Tibial nerve (tissue), 4 donors: ENCODE data around the gene WNT11. TPM values are rescaled to one million over a fixed set of nuclear protein-coding genes. Genes with fewer than 3 reads are reported as not detected.

ENCODE experiments used
- DNase-seq, 2 donors: peaks; one replicate each; pipeline ENCODE4 v3.0.0-alpha.2; 2019; ENCODE audit warnings: low spot score in 2 of 2
- H3K27ac ChIP-seq, 4 donors: fragments of 200-600 bp; sonication (generic) in 3 of 4; one replicate each; pipeline ENCODE4 v1.5.1; 2017 to 2019; ENCODE audit warnings: mild to moderate bottlenecking in 1 of 4
- H3K27me3 ChIP-seq, 2 donors: fragments of 200-600 bp; sonication (generic) in 1 of 2; one replicate each; pipeline versions ENCODE4 v1.5.1 to v1.6.0; 2017 to 2019
- H3K36me3 ChIP-seq, 3 donors: fragments of 200-600 bp; sonication (generic); one replicate each; pipeline ENCODE4 v1.5.1; 2018 to 2019
- H3K4me1 ChIP-seq, 4 donors: fragments of 200-600 bp; sonication (generic) in 3 of 4; one replicate each; pipeline ENCODE4 v1.5.1; 2017 to 2019
- H3K4me3 ChIP-seq, 4 donors: fragments of 200-600 bp; sonication (generic) in 3 of 4; one replicate each; pipeline ENCODE4 v1.5.1; 2017 to 2019; ENCODE audit warnings: mild to moderate bottlenecking in 1 of 4, moderate library complexity in 1 of 4
- H3K9me3 ChIP-seq, 4 donors: fragments of 200-600 bp; sonication (generic) in 3 of 4; one replicate each; pipeline ENCODE4 v1.5.1; 2017 to 2019
- EP300 ChIP-seq, 2 donors: sonication (generic); formaldehyde crosslinking; IDR thresholded peaks; one replicate each; pipeline ENCODE4 v1.6.1; 2017; ENCODE audit warnings: antibody characterized with exemption in 2 of 2, mild to moderate bottlenecking in 1 of 2
- POLR2A ChIP-seq, 2 donors: fragments of 450-650 bp; IDR thresholded peaks; one replicate each; pipeline ENCODE4 v1.6.1; 2017; ENCODE audit warnings: antibody characterized with exemption in 2 of 2, mild to moderate bottlenecking in 2 of 2, moderate library complexity in 2 of 2
- WGBS, 2 donors: methylation state at CpG; one replicate each; pipeline ENCODE4 v1.1.5; 2018; 5-methylcytosine and 5-hydroxymethylcytosine counted together
- total RNA-seq, 4 donors: library from RNA; depleted of rRNA; stranded (reverse); fragments of >200 nt; gene quantifications; one replicate each; pipeline ENCODE4 v1.1.0, GENCODE V29; 2016
- TF ChIP-seq, protein P1 (sequence below), 5 experiments: fragments of 200-600 bp in 3 of 5; fragments of 450-650 bp in 2 of 5; sonication (generic) in 3 of 5; IDR thresholded peaks; one replicate each; pipeline ENCODE4 v1.5.1; 2016 to 2019; ENCODE audit warnings: antibody characterized with exemption in 5 of 5, mild to moderate bottlenecking in 3 of 5, moderate library complexity in 2 of 5

WNT11 gene
- total RNA-seq, 4 donors from 2014 or later: 14.2 to 65.7 (median 27.5) TPM

DNA sequence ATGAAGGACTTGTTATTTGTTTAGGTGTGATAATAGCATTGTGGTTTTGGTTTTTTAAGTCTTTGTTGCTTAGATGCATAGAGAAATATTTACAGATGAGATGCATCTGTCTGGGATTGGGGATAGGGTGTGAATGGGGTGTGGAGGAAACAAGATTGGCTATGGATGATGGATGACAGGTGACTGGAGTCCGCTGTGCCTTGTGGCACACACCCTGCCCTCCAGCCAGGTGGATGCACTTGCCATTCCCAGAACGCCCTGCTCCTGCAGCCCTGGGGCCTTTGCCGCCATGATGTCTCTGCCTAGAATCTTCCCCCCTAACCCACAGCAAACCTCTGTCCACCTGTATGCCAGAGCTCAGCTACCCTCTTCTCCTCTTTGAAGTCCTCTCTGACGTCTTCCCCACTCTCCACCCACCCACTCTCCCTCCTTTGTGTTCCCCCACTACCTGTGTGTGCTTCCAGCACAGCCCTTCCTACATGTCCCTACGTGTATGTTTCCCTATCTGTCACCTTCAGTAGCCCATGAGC is 54.7 kb downstream of the WNT11 start:
- Histone ChIP-seq H3K27me3 (no peaks in the 10 kb centered on the region), H3K36me3 (no peaks in the 10 kb centered on the region), H3K27ac (no peak overlapping the region), H3K4me1 (peaks cover 0 to 19% (median 6%) of the 10 kb centered on the region in 4 donors), H3K4me3 (no peak overlapping the region), H3K9me3 (no peaks in the 10 kb centered on the region)
- 80 to 82% methylated on average over 5 of the region's 5 CpGs for WGBS, 2 donors
- DNase-seq: no peak
- TF ChIP-seq, protein P1, sequence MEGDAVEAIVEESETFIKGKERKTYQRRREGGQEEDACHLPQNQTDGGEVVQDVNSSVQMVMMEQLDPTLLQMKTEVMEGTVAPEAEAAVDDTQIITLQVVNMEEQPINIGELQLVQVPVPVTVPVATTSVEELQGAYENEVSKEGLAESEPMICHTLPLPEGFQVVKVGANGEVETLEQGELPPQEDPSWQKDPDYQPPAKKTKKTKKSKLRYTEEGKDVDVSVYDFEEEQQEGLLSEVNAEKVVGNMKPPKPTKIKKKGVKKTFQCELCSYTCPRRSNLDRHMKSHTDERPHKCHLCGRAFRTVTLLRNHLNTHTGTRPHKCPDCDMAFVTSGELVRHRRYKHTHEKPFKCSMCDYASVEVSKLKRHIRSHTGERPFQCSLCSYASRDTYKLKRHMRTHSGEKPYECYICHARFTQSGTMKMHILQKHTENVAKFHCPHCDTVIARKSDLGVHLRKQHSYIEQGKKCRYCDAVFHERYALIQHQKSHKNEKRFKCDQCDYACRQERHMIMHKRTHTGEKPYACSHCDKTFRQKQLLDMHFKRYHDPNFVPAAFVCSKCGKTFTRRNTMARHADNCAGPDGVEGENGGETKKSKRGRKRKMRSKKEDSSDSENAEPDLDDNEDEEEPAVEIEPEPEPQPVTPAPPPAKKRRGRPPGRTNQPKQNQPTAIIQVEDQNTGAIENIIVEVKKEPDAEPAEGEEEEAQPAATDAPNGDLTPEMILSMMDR (IDR thresholded peaks at IDR 0.05): no peak
- TF ChIP-seq POLR2A (IDR thresholded peaks at IDR 0.05): no peak
- TF ChIP-seq EP300 (IDR thresholded peaks at IDR 0.05): no peak

DNA sequence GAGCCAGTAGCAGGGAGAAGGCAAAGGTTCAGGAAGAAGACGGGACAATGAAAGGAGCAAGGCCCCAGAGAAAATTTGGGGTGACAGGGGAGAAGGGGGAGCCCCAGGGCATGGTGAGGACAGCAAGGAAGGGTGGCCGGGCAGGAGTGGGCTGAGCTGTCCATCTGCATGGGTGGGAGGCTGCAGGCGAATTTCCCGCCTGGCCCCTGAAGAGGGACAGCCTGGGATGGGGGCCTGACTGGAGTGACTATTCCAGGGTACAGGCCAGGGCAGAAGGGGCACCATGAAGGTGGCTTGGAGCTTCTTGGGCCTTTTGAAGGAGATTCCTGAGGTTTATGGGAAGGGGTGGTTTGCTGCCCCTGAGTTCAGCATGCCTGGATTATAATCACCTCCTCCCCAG is 56.2 kb downstream of the WNT11 start:
- 91% methylated on average over 4 of the region's 4 CpGs for WGBS, 2 donors
- no peaks in the 10 kb centered on the region for H3K36me3 ChIP-seq
- no peaks in the 10 kb centered on the region for H3K9me3 ChIP-seq
- H3K4me1 ChIP-seq: peaks cover 0 to 19% (median 6%) of the 10 kb centered on the region in 4 donors
- H3K4me3 ChIP-seq: no peak overlapping the region
- H3K27ac ChIP-seq: no peak overlapping the region
- no peak for DNase-seq
- TF ChIP-seq, protein P1 (IDR thresholded peaks at IDR 0.05): no peak
- TF ChIP-seq POLR2A (IDR thresholded peaks at IDR 0.05) (no peak), EP300 (IDR thresholded peaks at IDR 0.05) (no peak)
- H3K27me3 ChIP-seq: no peaks in the 10 kb centered on the region

DNA sequence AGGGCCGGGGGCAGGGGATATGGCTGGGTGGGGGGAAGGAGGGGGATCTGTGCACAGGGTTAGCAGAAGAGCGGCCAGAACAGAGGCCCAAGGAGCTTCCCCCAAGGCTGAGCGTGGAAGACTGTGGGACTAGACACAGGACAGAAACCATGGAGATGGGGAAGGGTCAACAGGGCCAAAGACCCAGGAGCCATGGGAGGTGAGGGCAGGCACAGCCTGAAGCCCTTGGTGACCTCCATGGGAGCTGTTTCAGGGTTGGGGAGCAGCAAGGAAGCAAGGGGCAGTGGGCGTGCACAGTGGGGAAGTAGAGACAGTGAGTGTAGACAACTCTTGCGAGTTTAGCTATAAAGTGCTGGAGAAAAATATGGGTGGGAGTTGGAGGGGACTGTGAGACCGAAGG is 56.6 kb downstream of the WNT11 start:
- no peak for TF ChIP-seq POLR2A (IDR thresholded peaks at IDR 0.05)
- no peak for TF ChIP-seq EP300 (IDR thresholded peaks at IDR 0.05)
- 95 to 98% methylated on average over 6 of the region's 6 CpGs for WGBS, 2 donors
- DNase-seq: no peak
- Histone ChIP-seq H3K9me3 (no peaks in the 10 kb centered on the region), H3K27ac (no peak overlapping the region), H3K4me1 (peaks cover 0 to 19% (median 6%) of the 10 kb centered on the region in 4 donors), H3K36me3 (no peaks in the 10 kb centered on the region), H3K4me3 (no peak overlapping the region), H3K27me3 (no peaks in the 10 kb centered on the region)

DNA sequence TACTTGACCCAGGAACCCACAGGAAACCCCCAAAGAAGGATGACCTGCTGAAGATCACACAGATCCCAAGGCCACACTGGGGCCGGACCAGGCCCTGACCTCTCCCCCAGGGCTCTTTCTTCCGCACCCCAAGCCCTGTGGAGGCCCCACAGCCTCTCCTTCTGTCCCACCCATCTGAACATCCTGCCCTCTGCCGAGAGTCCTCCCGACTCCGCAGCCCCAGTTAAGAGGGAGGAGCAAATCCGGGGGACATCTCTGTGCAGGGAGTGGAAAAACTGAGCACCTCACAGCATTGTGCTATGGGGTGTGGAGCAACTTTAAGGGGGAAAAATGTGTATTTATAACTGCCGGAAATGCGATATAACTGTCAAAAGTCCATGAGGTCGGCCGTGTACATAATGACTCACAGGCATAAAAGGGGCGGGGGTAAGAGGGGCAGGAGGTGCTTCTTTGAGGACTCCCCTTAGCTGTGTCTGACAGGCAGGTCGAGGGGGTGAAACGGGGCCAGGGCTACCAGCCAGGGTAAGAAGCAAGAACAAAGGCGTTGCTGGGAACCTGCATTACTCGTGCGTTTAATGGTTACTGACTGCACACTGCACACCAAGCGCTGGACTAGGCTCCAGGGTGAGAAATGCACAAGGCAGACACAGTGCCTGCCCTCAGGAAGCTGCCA is 57.2 kb downstream of the WNT11 start:
- H3K36me3 ChIP-seq: no peaks in the 10 kb centered on the region
- DNase-seq: no peak
- H3K27me3 ChIP-seq: no peaks in the 10 kb centered on the region
- H3K27ac ChIP-seq: peak overlapping the region in 1 of 4 donors; percentile 13
- H3K9me3 ChIP-seq: no peaks in the 10 kb centered on the region
- no peak for TF ChIP-seq POLR2A (IDR thresholded peaks at IDR 0.05)
- no peak for TF ChIP-seq EP300 (IDR thresholded peaks at IDR 0.05)
- TF ChIP-seq, protein P1 (IDR thresholded peaks at IDR 0.05): no peak
- peaks cover 0 to 19% (median 6%) of the 10 kb centered on the region in 4 donors for H3K4me1 ChIP-seq
- WGBS, 2 donors: 80 to 82% methylated on average over 17 of the region's 17 CpGs
- H3K4me3 ChIP-seq: no peak overlapping the region

DNA sequence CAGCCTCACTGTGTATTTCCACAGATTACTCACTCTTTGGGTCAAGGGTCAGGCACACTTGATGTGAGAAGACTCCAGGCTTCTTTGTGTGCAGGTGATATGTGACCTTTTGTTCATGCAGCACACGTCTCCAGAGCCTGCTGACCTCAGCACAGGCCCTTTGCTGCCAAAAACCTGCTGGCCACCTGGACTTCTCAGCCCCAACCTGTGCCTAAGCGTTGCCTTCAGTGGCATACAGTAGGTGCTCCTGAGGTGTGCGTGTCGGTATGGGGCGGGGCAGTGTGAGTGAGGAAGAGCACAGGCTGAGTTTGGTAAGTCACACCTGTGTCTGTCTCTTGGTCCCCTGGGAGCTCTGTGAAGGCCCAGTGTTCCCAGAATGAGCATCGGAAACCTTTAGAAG is 58.1 kb downstream of the WNT11 start:
- TF ChIP-seq POLR2A (IDR thresholded peaks at IDR 0.05) (no peak), EP300 (IDR thresholded peaks at IDR 0.05) (no peak)
- TF ChIP-seq, protein P1 (IDR thresholded peaks at IDR 0.05): no peak
- peaks cover 0 to 2% (median 0%) of the 10 kb centered on the region in 3 donors for H3K36me3 ChIP-seq
- peaks cover 0 to 16% (median 6%) of the 10 kb centered on the region in 4 donors for H3K4me1 ChIP-seq
- 83 to 90% methylated on average over 6 of the region's 6 CpGs for WGBS, 2 donors
- no peak overlapping the region for H3K4me3 ChIP-seq
- DNase-seq: no peak
- peak overlapping the region in 1 of 4 donors; percentile 13 for H3K27ac ChIP-seq
- H3K27me3 ChIP-seq: no peaks in the 10 kb centered on the region
- H3K9me3 ChIP-seq: no peaks in the 10 kb centered on the region
